IPS DF 4.7 (cell line): Measurements from ENCODE around the gene NOTCH2.
"Not testable (repeated sequence)": the region's sequence is repeated elsewhere in the genome, so short reads cannot be mapped to it uniquely, and the experiment has no call there.

Experiments
- DNase-seq: peaks from one replicate; pipeline ENCODE4 v3.0.0-alpha.2; 2013; ENCODE audit warnings: low spot score; ENCODE audit errors: extremely low read depth

NOTCH2 gene

GRCh38 chr1:120068683-120069066, 787 bp downstream of the NOTCH2 start:
- not testable (repeated sequence) for DNase-seq

GRCh38 chr1:120048208-120048607, 21.3 kb downstream of the NOTCH2 start:
- DNase-seq, result not testable (repeated sequence)

- DNase-seq, result not testable (repeated sequence)
These were observed 27.7 kb downstream of the NOTCH2 start for GRCh38 chr1:120041771-120042170.

DNA sequence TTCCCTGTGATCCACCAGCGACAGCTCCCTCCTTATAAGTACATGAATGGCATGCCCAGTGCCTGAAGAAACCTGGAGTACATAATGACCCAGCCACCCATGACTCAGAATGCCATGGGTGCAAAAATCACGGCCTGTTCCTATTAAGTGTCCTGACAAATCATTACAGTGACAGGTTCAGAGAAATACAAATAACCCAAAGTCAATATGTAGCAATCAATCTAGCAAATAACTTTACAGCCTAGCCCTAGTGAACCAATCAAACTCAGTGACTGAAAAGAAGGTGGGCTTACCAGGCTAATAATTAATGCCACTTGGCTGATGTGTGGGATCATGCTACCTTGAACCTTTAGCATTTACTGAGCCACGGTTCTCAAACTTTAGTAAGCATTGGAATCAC, 37.2 kb downstream of the NOTCH2 start:
- DNase-seq, result not testable (repeated sequence)

DNA sequence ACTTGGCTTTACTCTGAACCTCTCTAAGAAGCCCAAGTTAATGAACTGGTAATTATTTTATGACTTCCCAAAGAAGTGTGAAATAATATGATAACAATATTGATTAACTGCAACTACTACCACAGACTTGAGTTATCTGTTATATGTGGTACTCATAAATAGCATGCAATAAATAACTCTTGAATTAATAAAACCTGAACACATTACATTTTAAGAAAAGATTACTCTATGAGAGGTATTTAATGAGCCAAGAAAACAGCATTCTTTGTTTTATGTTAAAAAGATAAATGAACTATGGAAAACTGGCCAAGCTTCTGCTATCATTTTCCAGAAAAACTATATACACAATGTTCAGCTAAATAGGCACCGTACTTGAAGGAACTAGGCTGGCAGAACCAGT, 45.7 kb downstream of the NOTCH2 start:
- DNase-seq, result not testable (repeated sequence)

GRCh38 chr1:120014978-120015377, 54.5 kb downstream of the NOTCH2 start:
- DNase-seq, result not testable (repeated sequence)

DNA sequence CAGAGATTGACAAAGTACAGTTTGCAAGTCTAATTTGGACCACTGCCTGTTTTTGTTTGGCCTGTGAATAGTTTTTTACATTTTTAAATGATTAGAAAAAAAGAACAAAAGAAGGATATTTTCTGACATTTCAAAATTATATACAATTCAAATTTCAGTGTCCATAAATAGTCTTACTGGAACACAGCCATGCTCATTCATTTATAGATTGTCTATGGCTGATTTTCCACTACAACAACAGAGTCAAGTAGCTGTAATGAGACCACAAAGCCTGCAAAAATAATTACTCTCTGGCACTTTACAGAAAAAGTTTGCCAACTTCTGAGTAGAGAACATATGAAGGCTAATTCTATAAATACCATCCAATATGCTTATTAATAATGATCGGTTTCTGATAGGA, 61.1 kb downstream of the NOTCH2 start:
- DNase-seq, result not testable (repeated sequence)

- DNase-seq, result not testable (repeated sequence)
These were observed 61.6 kb downstream of the NOTCH2 start for GRCh38 chr1:120007850-120008249.

- not testable (repeated sequence) for DNase-seq
These were observed 68.4 kb downstream of the NOTCH2 start for GRCh38 chr1:120001035-120001434.

GRCh38 chr1:119996731-119997312, 72.6 kb downstream of the NOTCH2 start:
- DNase-seq, result not testable (repeated sequence)

DNA sequence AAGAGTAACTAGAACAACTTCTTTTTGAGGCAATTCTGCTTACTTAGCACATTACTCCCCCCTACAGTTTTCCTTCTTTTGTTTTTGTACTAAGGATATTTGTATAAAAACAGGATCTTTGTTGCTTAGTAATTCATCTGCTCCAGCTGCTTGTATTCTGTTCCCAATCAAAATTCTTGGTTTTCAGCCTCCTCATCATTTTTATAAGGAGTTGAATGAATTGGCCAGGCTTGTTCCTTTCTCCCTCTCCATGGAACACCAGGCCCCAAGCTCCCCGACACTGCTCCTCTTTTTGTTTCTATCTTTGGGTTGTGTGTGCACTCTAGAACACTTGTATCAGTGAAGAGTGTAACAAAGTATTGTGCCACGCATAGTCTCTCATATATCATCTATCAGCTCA, 73.5 kb downstream of the NOTCH2 start:
- DNase-seq, result not testable (repeated sequence)

GRCh38 chr1:119988306-119989062, 81.0 kb downstream of the NOTCH2 start:
- no peak for DNase-seq

- DNase-seq, result no peak
These were observed 81.8 kb downstream of the NOTCH2 start for GRCh38 chr1:119987686-119988085.

GRCh38 chr1:119987112-119987511, 82.3 kb downstream of the NOTCH2 start:
- no peak for DNase-seq

DNA sequence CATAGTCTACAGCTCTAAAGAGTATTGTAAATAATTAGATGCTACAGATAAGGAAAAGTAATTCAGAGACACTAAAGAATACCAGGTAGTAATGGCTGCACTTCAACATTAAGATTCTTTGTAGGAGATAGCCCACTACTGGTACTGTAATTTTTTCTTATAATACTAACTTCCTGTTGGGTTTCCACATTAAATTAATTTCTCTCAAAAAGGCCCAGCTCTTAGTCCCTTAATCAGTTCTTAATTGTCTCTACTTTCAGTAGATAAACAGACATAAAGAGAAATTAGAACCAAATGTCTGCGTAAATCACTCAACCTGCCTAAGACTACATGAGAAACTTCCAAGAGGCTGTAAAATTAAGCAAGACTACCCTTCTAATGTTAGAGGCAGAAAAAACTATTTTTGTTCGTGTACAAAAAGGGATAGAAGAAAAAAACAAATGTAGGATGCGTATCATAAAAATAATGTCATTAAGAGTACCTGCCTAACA, 83.4 kb downstream of the NOTCH2 start:
- DNase-seq, result no peak

- DNase-seq, result no peak
These were observed 84.7 kb downstream of the NOTCH2 start for GRCh38 chr1:119984771-119985170.

GRCh38 chr1:119981986-119982815, 87.3 kb downstream of the NOTCH2 start:
- no peak for DNase-seq

DNA sequence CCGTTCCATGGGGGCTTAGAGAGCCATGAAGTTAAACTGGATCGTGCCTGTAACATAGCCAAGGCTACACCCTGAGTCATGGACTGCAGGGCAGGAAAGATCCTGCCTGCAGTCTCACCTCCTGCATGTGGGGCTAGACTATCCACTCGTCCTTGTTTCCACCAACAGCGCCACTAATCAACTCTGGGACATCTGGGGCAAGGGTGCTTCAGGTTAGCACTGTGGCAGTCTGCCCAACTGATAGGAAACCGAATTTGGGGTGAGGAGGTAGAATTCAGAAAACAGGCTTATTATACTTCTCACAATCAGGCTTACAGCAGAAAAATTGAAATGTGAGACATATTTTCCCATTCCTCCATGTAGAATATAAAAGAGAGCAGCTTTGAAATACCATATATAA, 88.0 kb downstream of the NOTCH2 start:
- DNase-seq, result no peak

- DNase-seq, result no peak
These were observed 91.4 kb downstream of the NOTCH2 start for GRCh38 chr1:119978018-119978505.

DNA sequence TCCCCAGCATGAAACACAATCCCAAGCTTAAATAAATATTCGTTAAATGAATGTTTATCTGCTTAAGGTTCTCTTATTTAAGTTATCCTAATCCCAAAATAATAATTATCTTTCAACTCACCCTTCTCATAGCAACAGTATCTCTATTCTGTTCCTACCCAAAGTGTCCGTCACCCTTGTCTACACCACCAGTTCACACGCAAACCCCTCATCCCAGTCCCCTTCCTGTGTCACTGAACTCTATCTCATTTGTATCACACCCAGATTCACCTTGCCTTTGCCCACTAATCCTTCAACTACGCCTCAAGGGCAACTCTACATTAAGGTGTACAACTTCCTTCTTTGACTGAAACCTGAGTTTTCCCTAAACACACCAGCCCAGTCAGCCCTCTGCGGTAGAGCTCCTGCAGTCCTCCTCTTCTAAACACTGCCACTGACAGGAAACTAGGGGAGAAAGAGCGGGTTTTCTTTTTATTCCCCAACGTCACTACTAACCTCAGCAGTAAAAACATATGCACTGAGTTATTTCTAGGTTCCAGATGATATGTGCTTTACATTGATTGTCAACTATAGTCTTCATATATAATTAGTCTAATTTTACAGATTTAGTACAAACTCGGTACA, 92.2 kb downstream of the NOTCH2 start:
- not testable (repeated sequence) for DNase-seq

DNA sequence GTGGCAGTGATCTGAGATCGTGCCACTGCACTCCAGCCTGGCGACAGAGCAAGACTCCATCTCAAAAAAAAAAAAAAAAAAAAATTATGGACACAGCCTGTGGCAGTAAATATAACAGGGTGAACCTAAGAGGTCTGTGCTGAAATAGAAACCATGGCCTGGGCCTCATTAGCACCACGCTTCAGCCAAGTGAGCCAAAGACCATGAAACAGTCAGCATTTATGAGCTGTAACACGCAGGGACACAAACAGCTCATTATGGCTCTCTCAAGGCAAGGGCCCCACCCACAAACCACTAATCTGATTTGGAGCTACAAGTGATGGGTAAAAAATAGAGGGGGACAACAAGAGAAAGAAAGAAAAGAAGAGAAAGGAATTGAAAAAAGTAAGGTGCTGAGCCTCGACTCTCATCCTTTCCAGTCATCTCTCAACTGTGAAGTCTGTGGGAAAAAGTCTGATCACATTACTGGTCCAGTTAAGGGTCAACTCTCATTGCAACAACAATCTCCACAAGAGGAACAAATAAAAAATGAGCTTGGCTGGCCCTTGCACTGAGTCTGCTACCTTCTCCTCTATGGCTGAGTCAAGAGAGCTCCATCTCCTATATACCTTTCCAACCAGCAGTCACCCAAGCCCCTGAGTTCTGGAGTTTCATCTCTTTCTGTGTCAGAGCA, 93.7 kb downstream of the NOTCH2 start:
- DNase-seq, result not testable (repeated sequence)
